ENCODE results near the gene HNRNPDL. TPM values are rescaled to one million over a fixed set of nuclear protein-coding genes. Genes with fewer than 3 reads are reported as not detected.
"Not testable (repeated sequence)": the region's sequence is repeated elsewhere in the genome, so short reads cannot be mapped to it uniquely, and the experiment has no call there.

HNRNPDL gene
- total RNA-seq, 4 donors from 2014 or later = 61.8 to 210 (median 101) TPM

DNA sequence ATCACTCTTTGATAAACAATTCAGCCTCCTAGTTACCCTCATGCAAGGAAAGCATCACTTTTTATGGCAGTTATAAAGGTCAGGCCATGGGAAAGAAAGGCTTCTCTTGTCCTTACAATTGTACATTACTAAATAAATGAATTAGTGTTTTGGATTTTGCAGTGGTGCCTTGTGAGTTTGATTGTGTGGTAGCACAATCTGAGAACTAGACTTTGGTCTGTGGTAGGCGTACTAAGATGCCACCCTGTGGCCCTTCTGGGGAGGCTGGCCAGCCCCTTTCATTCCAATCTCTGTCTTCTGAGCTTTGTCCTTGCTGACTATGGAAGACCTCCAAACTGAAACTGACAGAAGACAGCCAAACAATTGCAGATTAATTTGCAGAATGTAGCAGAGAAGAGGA, 41.9 kb downstream of the HNRNPDL start:
- no peak for DNase-seq

GRCh38 chr4:82386312-82386711, 44.0 kb downstream of the HNRNPDL start:
- not testable (repeated sequence) for H3K9me3 ChIP-seq, H3K4me3 ChIP-seq, H3K36me3 ChIP-seq, H3K4me1 ChIP-seq, DNase-seq, H3K27ac ChIP-seq, H3K27me3 ChIP-seq

More for the DNA sequence above, 41.9 kb downstream of the HNRNPDL start:
- H3K4me1 ChIP-seq = no peaks in the 10 kb centered on the region
- H3K36me3 ChIP-seq = no peaks in the 10 kb centered on the region
- H3K27ac ChIP-seq = no peak overlapping the region
- H3K9me3 ChIP-seq = no peaks in the 10 kb centered on the region
- H3K27me3 ChIP-seq = no peaks in the 10 kb centered on the region
- no peak for TF ChIP-seq POLR2A (IDR thresholded peaks at IDR 0.05)
- TF ChIP-seq, protein P1, sequence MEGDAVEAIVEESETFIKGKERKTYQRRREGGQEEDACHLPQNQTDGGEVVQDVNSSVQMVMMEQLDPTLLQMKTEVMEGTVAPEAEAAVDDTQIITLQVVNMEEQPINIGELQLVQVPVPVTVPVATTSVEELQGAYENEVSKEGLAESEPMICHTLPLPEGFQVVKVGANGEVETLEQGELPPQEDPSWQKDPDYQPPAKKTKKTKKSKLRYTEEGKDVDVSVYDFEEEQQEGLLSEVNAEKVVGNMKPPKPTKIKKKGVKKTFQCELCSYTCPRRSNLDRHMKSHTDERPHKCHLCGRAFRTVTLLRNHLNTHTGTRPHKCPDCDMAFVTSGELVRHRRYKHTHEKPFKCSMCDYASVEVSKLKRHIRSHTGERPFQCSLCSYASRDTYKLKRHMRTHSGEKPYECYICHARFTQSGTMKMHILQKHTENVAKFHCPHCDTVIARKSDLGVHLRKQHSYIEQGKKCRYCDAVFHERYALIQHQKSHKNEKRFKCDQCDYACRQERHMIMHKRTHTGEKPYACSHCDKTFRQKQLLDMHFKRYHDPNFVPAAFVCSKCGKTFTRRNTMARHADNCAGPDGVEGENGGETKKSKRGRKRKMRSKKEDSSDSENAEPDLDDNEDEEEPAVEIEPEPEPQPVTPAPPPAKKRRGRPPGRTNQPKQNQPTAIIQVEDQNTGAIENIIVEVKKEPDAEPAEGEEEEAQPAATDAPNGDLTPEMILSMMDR (IDR thresholded peaks at IDR 0.05) = peak in 3 of 6 experiments; percentile 10 to 27 (median 25)
- no peak overlapping the region for H3K4me3 ChIP-seq

- Histone ChIP-seq H3K9me3 (no peaks in the 10 kb centered on the region), H3K4me3 (no peak overlapping the region), H3K4me1 (no peaks in the 10 kb centered on the region), H3K36me3 (no peaks in the 10 kb centered on the region), H3K27me3 (no peaks in the 10 kb centered on the region), H3K27ac (no peak overlapping the region)
- TF ChIP-seq, protein P1 (IDR thresholded peaks at IDR 0.05) = no peak
- TF ChIP-seq POLR2A (IDR thresholded peaks at IDR 0.05) = no peak
- no peak for DNase-seq
Observed at GRCh38 chr4:82382751-82383150, 47.5 kb downstream of the HNRNPDL start.

DNA sequence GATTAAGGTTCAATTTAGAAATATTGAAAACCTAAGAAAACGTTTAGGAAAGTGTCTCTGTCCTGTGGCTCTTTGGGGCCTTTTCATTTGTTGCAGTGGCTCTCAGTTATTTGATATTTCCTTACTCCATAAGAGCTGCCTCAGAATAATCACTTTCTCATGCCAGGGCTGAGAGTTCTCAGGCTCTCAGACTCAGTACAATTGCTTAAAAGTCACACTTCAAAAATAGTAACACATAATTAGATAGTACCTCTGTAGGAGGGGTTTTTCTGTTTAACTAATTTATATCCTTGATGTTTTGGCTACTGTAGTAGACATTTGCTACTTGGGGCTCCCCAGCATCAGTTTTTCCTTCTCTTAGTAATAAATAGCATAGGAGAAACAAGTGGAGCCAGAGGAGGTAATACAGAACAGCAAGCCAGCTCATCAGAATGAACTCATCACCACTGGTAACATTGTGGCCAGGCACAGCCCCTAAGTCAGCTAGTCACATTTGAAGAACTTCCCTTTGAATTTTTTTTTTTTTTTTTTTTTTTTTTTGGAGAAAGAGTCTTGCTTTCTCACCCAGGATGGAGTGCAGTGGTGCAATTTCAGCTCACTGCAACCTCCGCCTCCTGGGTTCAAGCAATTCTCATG, 48.5 kb downstream of the HNRNPDL start:
- TF ChIP-seq POLR2A (IDR thresholded peaks at IDR 0.05) = no peak
- TF ChIP-seq, protein P1 (IDR thresholded peaks at IDR 0.05) = no peak
- Histone ChIP-seq H3K4me1 (no peaks in the 10 kb centered on the region), H3K9me3 (no peaks in the 10 kb centered on the region), H3K27me3 (no peaks in the 10 kb centered on the region), H3K36me3 (no peaks in the 10 kb centered on the region), H3K27ac (no peak overlapping the region), H3K4me3 (no peak overlapping the region)
- no peak for DNase-seq

- Histone ChIP-seq H3K27ac (no peak overlapping the region), H3K4me3 (no peak overlapping the region), H3K36me3 (no peaks in the 10 kb centered on the region), H3K4me1 (peaks cover 0 to 3% (median 0%) of the 10 kb centered on the region in 4 donors), H3K27me3 (no peaks in the 10 kb centered on the region), H3K9me3 (no peaks in the 10 kb centered on the region)
- TF ChIP-seq, protein P1 (IDR thresholded peaks at IDR 0.05) = no peak
- TF ChIP-seq POLR2A (IDR thresholded peaks at IDR 0.05) = no peak
- DNase-seq = no peak
Observed at GRCh38 chr4:82381235-82381634, 49.0 kb downstream of the HNRNPDL start.

DNA sequence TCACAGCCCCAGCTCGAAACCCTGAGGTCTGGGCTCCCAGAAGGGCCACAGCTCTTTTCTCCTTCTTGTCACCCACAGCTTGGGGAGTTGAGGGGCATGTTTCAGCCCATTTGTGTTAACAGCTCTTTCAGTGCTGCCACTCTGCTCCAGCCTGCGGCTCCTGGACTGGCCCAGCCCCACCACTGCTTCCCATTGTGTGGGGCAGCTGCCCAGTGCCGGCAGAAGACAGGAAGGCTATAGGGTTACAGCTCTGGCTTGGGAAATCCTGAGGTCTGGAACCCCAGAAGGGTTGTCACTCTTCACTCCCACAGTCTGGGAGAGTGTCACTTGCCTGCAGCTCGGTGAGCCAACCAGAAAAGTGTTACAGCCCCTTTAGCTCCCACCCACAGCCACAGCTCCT, 49.4 kb downstream of the HNRNPDL start:
- Histone ChIP-seq H3K27ac (no peak overlapping the region), H3K27me3 (no peaks in the 10 kb centered on the region), H3K4me3 (no peak overlapping the region), H3K4me1 (peaks cover 0 to 7% (median 2%) of the 10 kb centered on the region in 4 donors), H3K9me3 (no peaks in the 10 kb centered on the region), H3K36me3 (no peaks in the 10 kb centered on the region)
- no peak for DNase-seq
- TF ChIP-seq POLR2A (IDR thresholded peaks at IDR 0.05) = no peak
- TF ChIP-seq, protein P1 (IDR thresholded peaks at IDR 0.05) = no peak
